Keratinocyte (primary cell): ENCODE measurements around the gene DEPDC5. TPM values are rescaled to one million over a fixed set of nuclear protein-coding genes. Genes with fewer than 3 reads are reported as not detected.

Experiments
- DNase-seq: peaks from one replicate; pipeline ENCODE4 v3.0.0-alpha.2; 2011; ENCODE audit warnings: low read depth, missing footprints, low spot score
- FAIRE-seq: peaks from 2 replicates; lab custom pipeline; 2011; peaks lifted over from hg19 to GRCh38; lab: Jason Lieb, UNC
- H2AFZ ChIP-seq: 2 replicates; pipeline ENCODE4 v1.6.0; 2012; ENCODE audit warnings: low read length, control low read depth, inconsistent platforms; ENCODE audit not compliant: control insufficient read depth
- H3K27ac ChIP-seq: 2 replicates; pipeline ENCODE4 v1.5.1; 2011; ENCODE audit warnings: low read length; ENCODE audit not compliant: control insufficient read depth, insufficient read depth
- H3K27me3 ChIP-seq: 3 replicates; pipeline ENCODE4 v1.6.0; 2011; ENCODE audit warnings: low read length; ENCODE audit not compliant: control insufficient read depth, insufficient read depth; ENCODE audit errors: extremely low read depth
- H3K36me3 ChIP-seq, 2 experiments: 2 replicates in 1 of 2; 3 replicates in 1 of 2; pipeline ENCODE4 v1.5.1; 2011; ENCODE audit warnings: low read length in 2 of 2, mild to moderate bottlenecking in 1 of 2; ENCODE audit not compliant: control insufficient read depth in 2 of 2, insufficient read depth in 2 of 2; ENCODE audit errors: extremely low read depth in 1 of 2
- H3K4me1 ChIP-seq: 3 replicates; pipeline ENCODE4 v1.5.1; 2011; ENCODE audit warnings: low read length; ENCODE audit not compliant: control insufficient read depth, insufficient read depth; ENCODE audit errors: extremely low read depth
- H3K4me2 ChIP-seq: 3 replicates; pipeline ENCODE4 v1.6.0; 2011; ENCODE audit warnings: low read depth, low read length; ENCODE audit not compliant: control insufficient read depth, insufficient read depth; ENCODE audit errors: extremely low read depth
- H3K4me3 ChIP-seq, 3 experiments: fragments of 200-600 bp in 1 of 3; sonication (generic) in 1 of 3; 2 replicates in 2 of 3; 3 replicates in 1 of 3; pipeline ENCODE4 v1.5.1; 2011 to 2016; ENCODE audit warnings: low read length in 3 of 3, mild to moderate bottlenecking in 3 of 3, control low read depth in 2 of 3, inconsistent platforms in 1 of 3, low read depth in 1 of 3, mixed read lengths in 1 of 3, mixed run types in 1 of 3, moderate library complexity in 1 of 3; ENCODE audit not compliant: control insufficient read depth in 2 of 3, insufficient read depth in 2 of 3; ENCODE audit errors: extremely low read depth in 1 of 3
- H3K79me2 ChIP-seq: 2 replicates; pipeline ENCODE4 v1.6.0; 2012; ENCODE audit warnings: low read length; ENCODE audit not compliant: control insufficient read depth, insufficient read depth
- H3K9ac ChIP-seq: 3 replicates; pipeline ENCODE4 v1.6.0; 2011; ENCODE audit warnings: low read length; ENCODE audit not compliant: control insufficient read depth, insufficient read depth; ENCODE audit errors: extremely low read depth
- H3K9me1 ChIP-seq: 3 replicates; pipeline ENCODE4 v1.6.0; 2011; ENCODE audit warnings: low read length; ENCODE audit not compliant: control insufficient read depth, insufficient read depth; ENCODE audit errors: extremely low read depth
- H3K9me3 ChIP-seq: 2 replicates; pipeline ENCODE4 v1.5.1; 2012; ENCODE audit warnings: low read depth, low read length; ENCODE audit not compliant: control insufficient read depth
- H4K20me1 ChIP-seq: 3 replicates; pipeline ENCODE4 v1.6.0; 2011; ENCODE audit warnings: low read length; ENCODE audit not compliant: control insufficient read depth, insufficient read depth; ENCODE audit errors: extremely low read depth
- CTCF ChIP-seq, 3 experiments: IDR thresholded peaks in 1 of 3; conservative IDR thresholded peaks in 1 of 3; optimal IDR thresholded peaks in 1 of 3; 2 replicates in 2 of 3; 3 replicates in 1 of 3; pipeline versions ENCODE3 to v1.5.1; 2011; ENCODE audit warnings: low read length in 3 of 3, mild to moderate bottlenecking in 3 of 3, moderate library complexity in 2 of 3, control low read depth in 1 of 3, inconsistent platforms in 1 of 3; ENCODE audit not compliant: insufficient read depth in 2 of 3; ENCODE audit errors: extremely low read depth in 1 of 3
- EZH2 ChIP-seq: IDR thresholded peaks from one replicate; pipeline ENCODE4 v1.6.1; 2012; ENCODE audit warnings: inconsistent platforms, mild to moderate bottlenecking, low read length, moderate library complexity
- dilution Hi-C: fragments of 300-500 bp; cut with MboI; formaldehyde crosslinking; loops from one replicate; pipeline ENCODE4 v1.7.0; 2020; ENCODE audit warnings: low sequenced_read_pairs; ENCODE audit not compliant: extremely low pct_ligation_motif_present
- polyA plus RNA-seq, 5 experiments: library from polyadenylated mRNA; depleted of rRNA in 3 of 5; stranded (reverse) in 3 of 5; stranded (forward) in 1 of 5; unstranded in 1 of 5; fragments of >200 nt; gene quantifications; 1 replicate in 1 of 5; 2 replicates in 3 of 5; 3 replicates in 1 of 5; pipeline versions ENCODE4 v1.2.1 to v1.2.3, GENCODE V29; 2011 to 2012; ENCODE audit warnings: missing spikeins in 2 of 5, low read depth in 1 of 5, low replicate concordance in 1 of 5

DEPDC5 gene
- polyA plus RNA-seq, 1 donor (not counting 4 experiments of a cell fraction or from before 2014, with no cell fraction given): 9.7 TPM

GRCh38 chr22:31752096-31752847 is 1.5 kb upstream of the DEPDC5 start:
- H3K36me3 ChIP-seq: peaks cover 0 to 3% of the 10 kb centered on the region in 2 experiments
- H3K4me3 ChIP-seq: no peak overlapping the region
- TF ChIP-seq EZH2: no peak
- no peak for TF ChIP-seq CTCF (optimal IDR thresholded peaks at IDR 0.05 in 1 of 3, IDR thresholded peaks at IDR 0.05 in 1 of 3, conservative IDR thresholded peaks at IDR 0.05 in 1 of 3; ENCODE audit: extremely low read depth in 1 of 3, insufficient read depth in 2 of 3, low read length in 3 of 3)
- H3K79me2 ChIP-seq: peaks cover 38% of the 10 kb centered on the region
- peaks cover 40% of the 10 kb centered on the region for H3K4me1 ChIP-seq
- H3K9ac ChIP-seq: peak overlapping the region; percentile 93
- H3K9me3 ChIP-seq: no peaks in the 10 kb centered on the region
- no peaks in the 10 kb centered on the region for H3K27me3 ChIP-seq
- H2AFZ ChIP-seq: peak overlapping the region; percentile 95
- DNase-seq (no peak), FAIRE-seq (no peak)
- no peaks in the 10 kb centered on the region for H4K20me1 ChIP-seq
- H3K9me1 ChIP-seq: no peaks in the 10 kb centered on the region
- dilution Hi-C loops: no loop called here
- peak overlapping the region; percentile 96 for H3K4me2 ChIP-seq
- peak overlapping the region; percentile 97 for H3K27ac ChIP-seq

GRCh38 chr22:31753005-31753633 is 700 bp upstream of the DEPDC5 start:
- H2AFZ ChIP-seq: peak overlapping the region; percentile 95
- FAIRE-seq (peak; percentile 41), DNase-seq (no peak)
- no peaks in the 10 kb centered on the region for H3K9me1 ChIP-seq
- H3K36me3 ChIP-seq: peaks cover 0 to 2% of the 10 kb centered on the region in 2 experiments
- H3K4me2 ChIP-seq: peak overlapping the region; percentile 96
- H3K27ac ChIP-seq: peak overlapping the region; percentile 97
- peaks cover 35% of the 10 kb centered on the region for H3K4me1 ChIP-seq
- peak overlapping the region; percentile 60 to 70 (median 70) for H3K4me3 ChIP-seq
- no peaks in the 10 kb centered on the region for H3K27me3 ChIP-seq
- H3K9me3 ChIP-seq: no peaks in the 10 kb centered on the region
- dilution Hi-C loops: no loop called here
- H3K79me2 ChIP-seq: peaks cover 30% of the 10 kb centered on the region
- TF ChIP-seq CTCF (optimal IDR thresholded peaks at IDR 0.05 in 1 of 3, IDR thresholded peaks at IDR 0.05 in 1 of 3, conservative IDR thresholded peaks at IDR 0.05 in 1 of 3; ENCODE audit: extremely low read depth in 1 of 3, insufficient read depth in 2 of 3, low read length in 3 of 3) (no peak), EZH2 (no peak)
- H4K20me1 ChIP-seq: no peaks in the 10 kb centered on the region
- peak overlapping the region; percentile 93 for H3K9ac ChIP-seq
